ENCODE results near the gene TSPAN9. TPM values are rescaled to one million over a fixed set of nuclear protein-coding genes. Genes with fewer than 3 reads are reported as not detected.

TSPAN9 gene
- total RNA-seq, 1 donor from 2014 or later, result 23.8 TPM

DNA sequence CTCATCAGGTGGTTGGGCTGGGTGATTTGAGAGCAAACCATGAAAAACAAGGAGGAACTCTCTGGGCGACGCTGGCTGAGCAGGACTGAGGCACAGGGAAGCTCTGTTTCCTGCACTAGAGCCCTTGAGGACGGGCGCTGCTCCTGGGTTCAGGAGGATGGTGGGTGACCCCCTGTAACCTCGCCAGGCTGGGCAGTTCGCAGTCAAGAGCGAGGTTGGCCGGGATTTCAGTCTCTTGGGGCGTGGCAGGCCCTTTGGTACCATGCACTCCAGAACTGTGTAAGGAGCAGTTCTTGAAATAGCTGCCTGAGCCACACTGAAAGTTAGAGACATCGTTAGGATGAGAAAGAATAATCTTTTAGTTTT is 202.2 kb downstream of the TSPAN9 start:
- no peak overlapping the region for H3K4me3 Mint-ChIP-seq
- no peaks in the 10 kb centered on the region for H3K27me3 Mint-ChIP-seq (ENCODE audit: low read depth)
- DNase-seq (ENCODE audit: low read depth, low spot score), result no peak
- H3K27ac Mint-ChIP-seq (ENCODE audit: unreplicated experiment), result peak overlapping the region; percentile 85
- no peaks in the 10 kb centered on the region for H3K36me3 Mint-ChIP-seq (ENCODE audit: low read depth)
- TF ChIP-seq, protein P1, sequence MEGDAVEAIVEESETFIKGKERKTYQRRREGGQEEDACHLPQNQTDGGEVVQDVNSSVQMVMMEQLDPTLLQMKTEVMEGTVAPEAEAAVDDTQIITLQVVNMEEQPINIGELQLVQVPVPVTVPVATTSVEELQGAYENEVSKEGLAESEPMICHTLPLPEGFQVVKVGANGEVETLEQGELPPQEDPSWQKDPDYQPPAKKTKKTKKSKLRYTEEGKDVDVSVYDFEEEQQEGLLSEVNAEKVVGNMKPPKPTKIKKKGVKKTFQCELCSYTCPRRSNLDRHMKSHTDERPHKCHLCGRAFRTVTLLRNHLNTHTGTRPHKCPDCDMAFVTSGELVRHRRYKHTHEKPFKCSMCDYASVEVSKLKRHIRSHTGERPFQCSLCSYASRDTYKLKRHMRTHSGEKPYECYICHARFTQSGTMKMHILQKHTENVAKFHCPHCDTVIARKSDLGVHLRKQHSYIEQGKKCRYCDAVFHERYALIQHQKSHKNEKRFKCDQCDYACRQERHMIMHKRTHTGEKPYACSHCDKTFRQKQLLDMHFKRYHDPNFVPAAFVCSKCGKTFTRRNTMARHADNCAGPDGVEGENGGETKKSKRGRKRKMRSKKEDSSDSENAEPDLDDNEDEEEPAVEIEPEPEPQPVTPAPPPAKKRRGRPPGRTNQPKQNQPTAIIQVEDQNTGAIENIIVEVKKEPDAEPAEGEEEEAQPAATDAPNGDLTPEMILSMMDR (conservative IDR thresholded peaks at IDR 0.05), result no peak
- H3K9me3 Mint-ChIP-seq, result no peaks in the 10 kb centered on the region
- peaks cover 4% of the 10 kb centered on the region for H3K4me1 Mint-ChIP-seq

DNA sequence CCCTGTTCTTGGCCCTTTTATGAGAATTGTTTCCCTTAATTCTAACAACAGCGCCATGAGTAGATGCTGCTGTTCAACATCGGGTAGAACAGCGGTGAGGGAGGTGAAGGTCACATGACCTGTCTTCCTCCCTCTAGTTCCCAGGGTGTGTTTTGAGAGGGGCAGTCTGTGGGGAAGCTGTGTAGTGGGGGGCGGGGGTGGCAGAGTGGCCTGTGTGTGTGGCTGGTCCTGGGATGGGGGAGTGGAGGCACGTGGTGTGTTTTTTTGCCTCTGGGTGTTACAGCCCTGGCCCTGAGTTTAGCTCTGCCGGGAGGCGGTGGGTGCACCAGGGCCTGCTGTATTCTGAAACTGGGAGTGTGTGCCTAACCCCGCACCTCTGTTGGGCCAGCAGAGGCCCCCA is 202.7 kb downstream of the TSPAN9 start:
- H3K9me3 Mint-ChIP-seq, result no peaks in the 10 kb centered on the region
- no peaks in the 10 kb centered on the region for H3K36me3 Mint-ChIP-seq (ENCODE audit: low read depth)
- H3K4me1 Mint-ChIP-seq, result peaks cover 4% of the 10 kb centered on the region
- H3K27ac Mint-ChIP-seq (ENCODE audit: unreplicated experiment), result peak overlapping the region; percentile 85
- DNase-seq (ENCODE audit: low read depth, low spot score), result no peak
- TF ChIP-seq, protein P1 (conservative IDR thresholded peaks at IDR 0.05), result no peak
- no peaks in the 10 kb centered on the region for H3K27me3 Mint-ChIP-seq (ENCODE audit: low read depth)
- no peak overlapping the region for H3K4me3 Mint-ChIP-seq

DNA sequence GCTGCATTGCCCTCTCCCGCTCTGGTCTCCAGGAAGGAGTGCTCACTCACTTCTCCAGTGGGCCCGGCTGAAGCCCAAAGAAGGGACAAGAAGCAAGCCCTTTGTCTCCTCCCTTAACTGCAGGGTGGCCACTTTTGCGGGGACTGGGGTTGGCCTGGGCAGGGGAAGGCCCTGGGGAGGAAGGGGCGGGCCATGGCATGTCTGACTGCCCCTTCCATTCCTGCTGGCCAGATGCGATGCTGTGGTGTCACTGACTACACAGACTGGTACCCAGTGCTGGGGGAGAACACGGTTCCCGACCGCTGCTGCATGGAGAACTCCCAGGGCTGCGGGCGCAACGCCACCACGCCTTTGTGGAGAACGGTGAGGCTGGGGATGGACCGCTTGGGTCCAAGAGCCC is 203.8 kb downstream of the TSPAN9 start:
- no peak for DNase-seq (ENCODE audit: low read depth, low spot score)
- H3K27me3 Mint-ChIP-seq (ENCODE audit: low read depth), result no peaks in the 10 kb centered on the region
- peak overlapping the region; percentile 81 for H3K27ac Mint-ChIP-seq (ENCODE audit: unreplicated experiment)
- H3K9me3 Mint-ChIP-seq, result no peaks in the 10 kb centered on the region
- H3K4me1 Mint-ChIP-seq, result peaks cover 4% of the 10 kb centered on the region
- H3K4me3 Mint-ChIP-seq, result no peak overlapping the region
- no peaks in the 10 kb centered on the region for H3K36me3 Mint-ChIP-seq (ENCODE audit: low read depth)
- TF ChIP-seq, protein P1 (conservative IDR thresholded peaks at IDR 0.05), result no peak

DNA sequence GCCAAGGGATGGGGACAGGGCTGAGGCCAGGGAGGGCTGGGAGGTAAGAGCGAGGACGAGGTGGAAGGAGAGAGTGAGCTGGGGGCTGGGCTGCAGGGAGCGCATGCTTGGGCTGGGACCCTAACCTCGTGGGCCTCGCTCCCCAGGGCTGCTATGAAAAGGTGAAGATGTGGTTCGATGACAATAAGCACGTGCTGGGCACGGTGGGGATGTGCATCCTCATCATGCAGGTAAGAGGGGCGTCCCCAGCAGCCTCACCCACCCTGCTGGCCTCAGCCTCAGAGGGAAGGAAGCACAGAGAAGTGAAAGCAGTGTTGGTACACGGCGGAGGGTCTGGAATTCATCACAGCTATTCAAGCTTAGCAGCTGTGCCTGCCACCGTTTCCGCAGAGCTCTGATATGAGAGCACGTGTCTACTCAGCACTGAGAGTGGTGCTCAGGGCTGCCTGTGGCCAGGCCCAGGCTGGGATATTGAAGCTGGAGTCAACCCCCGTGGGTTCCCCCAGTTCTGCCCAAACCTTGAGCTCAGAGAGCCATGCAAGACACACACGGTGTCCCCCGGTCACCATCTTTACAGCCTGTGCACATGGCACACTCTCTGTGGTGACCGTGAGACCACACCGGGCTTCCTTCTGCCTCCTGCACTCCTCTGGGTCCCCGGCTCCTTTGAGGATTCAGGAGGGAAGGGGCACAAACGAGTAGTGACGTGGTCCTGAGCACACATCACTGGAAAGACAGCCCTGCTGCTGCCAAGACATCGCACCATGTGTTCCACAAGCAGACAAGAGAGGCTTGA is 204.6 kb downstream of the TSPAN9 start:
- no peaks in the 10 kb centered on the region for H3K9me3 Mint-ChIP-seq

DNA sequence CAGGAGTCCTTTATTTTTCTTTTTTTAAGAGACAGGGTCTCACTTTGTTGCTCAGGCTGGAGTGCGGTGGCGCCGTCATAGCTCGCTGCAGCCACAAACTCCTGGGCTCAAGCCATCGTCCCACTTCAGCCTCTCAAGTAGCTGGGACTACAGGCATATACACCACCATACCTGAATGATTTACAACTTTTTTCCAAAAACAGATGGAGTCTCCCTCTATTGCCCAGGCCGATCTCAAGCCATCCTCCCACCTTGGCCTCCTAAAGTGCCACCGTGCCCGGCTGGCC is 205.1 kb downstream of the TSPAN9 start:
- H3K9me3 Mint-ChIP-seq, result no peaks in the 10 kb centered on the region
- H3K4me1 Mint-ChIP-seq, result peaks cover 4% of the 10 kb centered on the region
- no peaks in the 10 kb centered on the region for H3K36me3 Mint-ChIP-seq (ENCODE audit: low read depth)
- no peaks in the 10 kb centered on the region for H3K27me3 Mint-ChIP-seq (ENCODE audit: low read depth)
- TF ChIP-seq, protein P1 (conservative IDR thresholded peaks at IDR 0.05), result no peak
- H3K4me3 Mint-ChIP-seq, result no peak overlapping the region
- H3K27ac Mint-ChIP-seq (ENCODE audit: unreplicated experiment), result no peak overlapping the region
- DNase-seq (ENCODE audit: low read depth, low spot score), result no peak

More for the DNA sequence above, 204.6 kb downstream of the TSPAN9 start:
- no peaks in the 10 kb centered on the region for H3K27me3 Mint-ChIP-seq (ENCODE audit: low read depth)
- no peaks in the 10 kb centered on the region for H3K36me3 Mint-ChIP-seq (ENCODE audit: low read depth)
- TF ChIP-seq, protein P1 (conservative IDR thresholded peaks at IDR 0.05), result no peak
- no peak overlapping the region for H3K27ac Mint-ChIP-seq (ENCODE audit: unreplicated experiment)
- H3K4me1 Mint-ChIP-seq, result peaks cover 4% of the 10 kb centered on the region
- H3K4me3 Mint-ChIP-seq, result no peak overlapping the region
- no peak for DNase-seq (ENCODE audit: low read depth, low spot score)

Data from neural crest cell (in vitro differentiated cells).